Measurements from ENCODE around the gene DCXR. TPM values are rescaled to one million over a fixed set of nuclear protein-coding genes. Genes with fewer than 3 reads are reported as not detected.

The DCXR gene
- total RNA-seq, 1 experiment from 2014 or later, result 87.8 TPM

DNA sequence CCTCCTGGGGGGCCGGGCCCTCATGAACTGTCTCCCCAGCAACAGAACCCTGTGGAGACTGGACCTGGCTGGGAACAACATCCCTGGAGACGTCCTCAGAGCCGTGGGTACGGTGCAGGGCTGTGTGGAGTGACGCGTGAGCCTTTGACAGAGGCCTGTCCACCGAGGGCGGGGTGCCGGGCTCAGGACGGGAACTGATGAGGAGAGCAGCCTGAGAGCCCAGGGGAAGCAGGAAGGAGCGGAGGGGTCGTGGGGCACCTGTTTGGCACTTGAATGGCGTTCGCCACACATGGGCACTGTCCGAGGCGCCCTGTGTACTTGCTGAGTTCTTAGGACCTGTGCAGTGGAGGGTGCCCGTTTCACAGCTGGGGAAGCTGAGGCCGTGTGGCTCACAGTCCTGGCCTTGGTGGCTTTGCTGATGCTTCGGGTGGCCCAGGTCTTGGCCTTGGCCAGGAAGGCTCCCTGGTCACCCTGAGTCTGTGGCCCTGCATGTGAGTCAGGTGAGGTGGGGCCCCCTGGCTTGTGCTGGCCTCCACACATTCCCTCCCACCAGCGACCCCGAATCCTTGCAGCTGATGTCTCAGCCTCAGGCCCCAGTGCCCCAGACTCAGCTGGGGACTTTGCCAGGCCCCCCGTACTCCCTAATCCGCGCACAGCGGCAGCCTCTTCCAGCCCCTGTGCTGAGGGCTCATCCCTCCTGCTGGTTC, 11.9 kb downstream of the DCXR start:
- intact Hi-C loops (cut with micrococcal nuclease; ENCODE audit: unreplicated experiment), result no loop called here
- Mint-ChIP-seq H3K27me3 (ENCODE audit: unreplicated experiment) (no peaks in the 10 kb centered on the region), H3K27ac (ENCODE audit: unreplicated experiment) (no peak overlapping the region), H3K36me3 (ENCODE audit: insufficient read depth, unreplicated experiment) (peaks cover 53% of the 10 kb centered on the region), H3K9me3 (ENCODE audit: low read depth, unreplicated experiment) (no peaks in the 10 kb centered on the region), H3K4me3 (ENCODE audit: low read depth, unreplicated experiment) (no peak overlapping the region), H3K4me1 (ENCODE audit: low read depth, unreplicated experiment) (peaks cover 8% of the 10 kb centered on the region)
- CTCF ChIA-PET, result interaction anchor here (0.6 kb wide), 1 partner anchor 78 kb away, joined by 5 read pairs; no protein-coding TSS in a partner anchor
- no TSS peak for BruUV-seq (replicated peaks)
- TF ChIP-seq, protein P1, sequence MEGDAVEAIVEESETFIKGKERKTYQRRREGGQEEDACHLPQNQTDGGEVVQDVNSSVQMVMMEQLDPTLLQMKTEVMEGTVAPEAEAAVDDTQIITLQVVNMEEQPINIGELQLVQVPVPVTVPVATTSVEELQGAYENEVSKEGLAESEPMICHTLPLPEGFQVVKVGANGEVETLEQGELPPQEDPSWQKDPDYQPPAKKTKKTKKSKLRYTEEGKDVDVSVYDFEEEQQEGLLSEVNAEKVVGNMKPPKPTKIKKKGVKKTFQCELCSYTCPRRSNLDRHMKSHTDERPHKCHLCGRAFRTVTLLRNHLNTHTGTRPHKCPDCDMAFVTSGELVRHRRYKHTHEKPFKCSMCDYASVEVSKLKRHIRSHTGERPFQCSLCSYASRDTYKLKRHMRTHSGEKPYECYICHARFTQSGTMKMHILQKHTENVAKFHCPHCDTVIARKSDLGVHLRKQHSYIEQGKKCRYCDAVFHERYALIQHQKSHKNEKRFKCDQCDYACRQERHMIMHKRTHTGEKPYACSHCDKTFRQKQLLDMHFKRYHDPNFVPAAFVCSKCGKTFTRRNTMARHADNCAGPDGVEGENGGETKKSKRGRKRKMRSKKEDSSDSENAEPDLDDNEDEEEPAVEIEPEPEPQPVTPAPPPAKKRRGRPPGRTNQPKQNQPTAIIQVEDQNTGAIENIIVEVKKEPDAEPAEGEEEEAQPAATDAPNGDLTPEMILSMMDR (IDR thresholded peaks at IDR 0.05; ENCODE audit: unreplicated experiment), result no peak
- DNase-seq, result no peak

DNA sequence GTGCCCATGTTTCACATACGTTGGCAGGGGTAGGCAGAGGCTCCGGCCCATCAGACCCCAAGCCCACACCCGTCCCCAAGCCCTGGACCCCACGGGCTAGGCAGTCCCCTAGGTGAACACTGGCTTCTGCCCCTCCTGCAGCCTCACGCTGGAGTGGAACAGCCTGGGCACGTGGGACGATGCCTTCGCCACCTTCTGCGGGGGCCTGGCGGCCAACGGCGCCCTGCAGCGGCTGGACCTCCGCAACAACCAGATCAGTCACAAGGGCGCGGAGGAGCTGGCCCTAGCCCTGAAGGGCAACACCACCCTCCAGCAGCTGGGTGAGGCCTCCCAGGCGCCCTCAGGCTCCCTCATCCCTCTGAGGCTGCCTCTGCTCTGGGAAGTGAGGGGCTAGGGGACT, 12.6 kb downstream of the DCXR start:
- TF ChIP-seq, protein P1 (IDR thresholded peaks at IDR 0.05; ENCODE audit: unreplicated experiment), result no peak
- H3K4me3 Mint-ChIP-seq (ENCODE audit: low read depth, unreplicated experiment), result no peak overlapping the region
- no peak for DNase-seq
- H3K9me3 Mint-ChIP-seq (ENCODE audit: low read depth, unreplicated experiment), result no peaks in the 10 kb centered on the region
- no peak overlapping the region for H3K27ac Mint-ChIP-seq (ENCODE audit: unreplicated experiment)
- H3K4me1 Mint-ChIP-seq (ENCODE audit: low read depth, unreplicated experiment), result peaks cover 8% of the 10 kb centered on the region
- no peaks in the 10 kb centered on the region for H3K27me3 Mint-ChIP-seq (ENCODE audit: unreplicated experiment)
- CTCF ChIA-PET, result no interaction called here
- BruUV-seq (replicated peaks), result no TSS peak
- intact Hi-C loops (cut with micrococcal nuclease; ENCODE audit: unreplicated experiment), result loop anchor here (5.0 kb wide), 1 partner anchor 127 kb away; no protein-coding TSS in a partner anchor
- H3K36me3 Mint-ChIP-seq (ENCODE audit: insufficient read depth, unreplicated experiment), result peaks cover 59% of the 10 kb centered on the region

DNA sequence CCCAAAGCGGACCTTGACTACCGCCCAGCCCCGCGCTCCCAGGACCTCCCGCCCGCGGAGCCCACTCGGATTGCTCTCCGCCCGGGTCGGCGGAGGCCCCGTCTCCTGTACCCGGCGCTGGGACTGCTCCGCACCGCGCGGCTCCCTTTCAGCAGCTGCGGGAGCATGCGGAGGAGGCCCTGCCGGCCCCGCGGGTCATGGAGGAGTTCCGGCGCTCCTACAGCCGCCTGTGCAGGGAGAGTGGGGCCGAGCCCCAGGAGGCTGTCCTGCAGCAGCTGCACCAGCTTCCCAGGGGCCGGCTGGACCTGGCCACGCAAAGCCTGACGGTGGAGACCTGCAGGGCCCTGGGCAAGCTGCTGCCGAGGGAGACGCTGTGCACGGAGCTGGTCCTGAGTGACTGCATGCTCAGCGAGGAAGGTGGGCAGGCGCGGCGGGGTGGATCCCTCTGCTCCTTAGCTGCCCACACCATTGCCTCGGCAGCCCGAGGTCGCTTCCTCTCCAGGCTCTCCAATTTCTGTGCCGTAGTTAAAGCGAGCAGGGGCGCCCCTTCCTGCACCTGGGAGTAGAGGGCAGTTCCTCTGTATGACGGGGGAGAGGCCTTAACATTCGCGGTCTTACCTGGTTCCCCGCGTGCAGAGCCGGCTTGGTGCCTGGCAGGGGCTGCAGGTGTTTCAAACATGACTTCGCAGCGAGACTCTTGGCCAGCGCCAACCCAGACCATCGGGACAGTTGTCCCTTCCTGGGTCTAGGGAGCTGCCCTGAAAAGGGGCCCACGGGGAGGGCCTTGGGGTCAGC, 13.9 kb downstream of the DCXR start:
- no peaks in the 10 kb centered on the region for H3K27me3 Mint-ChIP-seq (ENCODE audit: unreplicated experiment)
- TF ChIP-seq, protein P1 (IDR thresholded peaks at IDR 0.05; ENCODE audit: unreplicated experiment), result no peak
- CTCF ChIA-PET, result interaction anchor here (1.3 to 4.6 kb wide), 4 partner anchors 14 to 107 kb away, joined by 3 to 45 read pairs (median 14); partner anchors contain the start of genes DCXR and NOTUM
- BruUV-seq (replicated peaks), result no TSS peak
- H3K27ac Mint-ChIP-seq (ENCODE audit: unreplicated experiment), result peak overlapping the region; percentile 76
- DNase-seq, result peak; percentile 16
- intact Hi-C loops (cut with micrococcal nuclease; ENCODE audit: unreplicated experiment), result loop anchor here (2.0 to 5.0 kb wide), 2 partner anchors 69 to 129 kb away; no protein-coding TSS in a partner anchor
- peak overlapping the region; percentile 81 for H3K4me3 Mint-ChIP-seq (ENCODE audit: low read depth, unreplicated experiment)
- H3K4me1 Mint-ChIP-seq (ENCODE audit: low read depth, unreplicated experiment), result peaks cover 8% of the 10 kb centered on the region
- peaks cover 57% of the 10 kb centered on the region for H3K36me3 Mint-ChIP-seq (ENCODE audit: insufficient read depth, unreplicated experiment)
- H3K9me3 Mint-ChIP-seq (ENCODE audit: low read depth, unreplicated experiment), result no peaks in the 10 kb centered on the region

DNA sequence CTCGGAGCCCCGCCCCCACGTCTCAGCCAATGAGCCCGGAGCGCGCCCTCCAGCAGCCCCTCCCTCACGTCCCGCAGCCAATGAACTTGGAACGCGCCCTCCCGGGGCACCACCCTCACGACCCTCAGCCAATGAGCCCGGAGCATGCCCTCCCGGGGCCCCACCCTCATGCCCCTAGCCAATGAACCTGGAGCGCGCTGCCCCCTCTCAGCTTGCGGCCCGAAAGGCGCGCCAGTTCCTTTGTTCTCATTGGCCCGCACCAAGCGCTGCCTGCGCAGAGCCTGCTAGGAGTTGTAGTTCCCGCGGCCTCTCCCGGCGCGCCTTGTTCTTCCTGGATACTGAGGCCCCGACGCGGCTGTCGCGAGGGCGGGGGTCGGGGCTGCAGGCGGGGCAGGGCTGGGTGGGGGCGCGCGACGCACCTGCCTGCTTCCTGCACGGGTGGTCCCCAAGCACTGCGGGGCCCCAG, 14.5 kb downstream of the DCXR start, which contains the start of gene LRRC45:
LRRC45 (plus strand) TSS at position 325 of the 466 bp plus-strand sequence. CDS start 339 bp downstream, outside the sequence.
- BruUV-seq (replicated peaks), result no TSS peak
- intact Hi-C loops (cut with micrococcal nuclease; ENCODE audit: unreplicated experiment), result loop anchor here (2.0 to 5.0 kb wide), 2 partner anchors 68 to 129 kb away; no protein-coding TSS in a partner anchor
- TF ChIP-seq, protein P1 (IDR thresholded peaks at IDR 0.05; ENCODE audit: unreplicated experiment), result no peak
- Mint-ChIP-seq H3K9me3 (ENCODE audit: low read depth, unreplicated experiment) (no peaks in the 10 kb centered on the region), H3K4me3 (ENCODE audit: low read depth, unreplicated experiment) (peak within 1 kb of the TSS; percentile 81), H3K36me3 (ENCODE audit: insufficient read depth, unreplicated experiment) (peaks cover 63% of the 10 kb centered on the region), H3K27me3 (ENCODE audit: unreplicated experiment) (no peaks in the 10 kb centered on the region), H3K27ac (ENCODE audit: unreplicated experiment) (peak within 1 kb of the TSS; percentile 76), H3K4me1 (ENCODE audit: low read depth, unreplicated experiment) (peaks cover 8% of the 10 kb centered on the region)
- CTCF ChIA-PET, result interaction anchor here (0.6 to 4.6 kb wide), 13 partner anchors 15 to 232 kb away, joined by 3 to 45 read pairs (median 4); partner anchors contain the start of genes DCXR and NOTUM
- DNase-seq, result peak; percentile 100
